H1 (cell line): ENCODE measurements around the gene SLC7A14. TPM values are rescaled to one million over a fixed set of nuclear protein-coding genes. Genes with fewer than 3 reads are reported as not detected.

ENCODE experiments used
- BACH1 ChIP-seq: IDR thresholded peaks from 2 replicates; pipeline ENCODE4 v1.6.1; 2012; ENCODE audit warnings: low read length, improper control_type of control experiment
- EP300 ChIP-seq, 2 experiments: IDR thresholded peaks; 1 replicate in 1 of 2; 2 replicates in 1 of 2; pipeline ENCODE4 v1.6.1; 2011 to 2012; ENCODE audit warnings: low read depth in 2 of 2, low read length in 2 of 2, mild to moderate bottlenecking in 2 of 2, borderline replicate concordance in 1 of 2, inconsistent platforms in 1 of 2, moderate library complexity in 1 of 2
- JUND ChIP-seq: IDR thresholded peaks from 2 replicates; pipeline ENCODE4 v1.6.1; 2011; ENCODE audit warnings: mild to moderate bottlenecking, improper control_type of control experiment, low read length
- POLR2AphosphoS5 ChIP-seq: IDR thresholded peaks from 2 replicates; pipeline ENCODE4 v1.6.1; 2011; ENCODE audit warnings: low read depth, low read length
- RFX5 ChIP-seq: IDR thresholded peaks from 2 replicates; pipeline ENCODE4 v1.6.1; 2011; ENCODE audit warnings: low read depth, low read length, improper control_type of control experiment, borderline replicate concordance
- SAP30 ChIP-seq: fragments of 300-600 bp; sonication (generic); IDR thresholded peaks from 2 replicates; pipeline ENCODE4 v1.7.1; 2012; ENCODE audit warnings: low read length, moderate library complexity, mild to moderate bottlenecking, inconsistent platforms; ENCODE audit not compliant: insufficient read depth, insufficient replicate concordance
- SIX5 ChIP-seq: IDR thresholded peaks from 2 replicates; pipeline ENCODE4 v1.6.1; 2011; ENCODE audit warnings: mild to moderate bottlenecking, low read depth, low read length
- SRF ChIP-seq: IDR thresholded peaks from 2 replicates; pipeline ENCODE4 v1.6.1; 2011; ENCODE audit warnings: mild to moderate bottlenecking, low read depth, low read length, moderate library complexity
- TAF1 ChIP-seq: IDR thresholded peaks from 2 replicates; pipeline ENCODE4 v1.6.1; 2011; ENCODE audit warnings: mild to moderate bottlenecking, low read depth, low read length
- polyA plus RNA-seq, 7 experiments: library from polyadenylated mRNA; depleted of rRNA in 3 of 7; stranded (reverse) in 5 of 7; unstranded in 2 of 7; fragments of >200 nt in 5 of 7; fragments of 200-250 nt in 2 of 7; gene quantifications; 1 replicate in 5 of 7; 2 replicates in 1 of 7; 4 replicates in 1 of 7; pipeline versions ENCODE4 v1.2.1 to v1.2.3, GENCODE V29; 2011 to 2013; ENCODE audit warnings: missing spikeins in 2 of 7, mixed read lengths in 2 of 7
- total RNA-seq: library from RNA; stranded (reverse); fragmentation: NEBNext Ultra II Directional; extraction: Animal tissue kit (Norgen Biotek cat#: 25700); gene quantifications from 2 replicates; pipeline ENCODE4 v1.2.1, GENCODE V29; 2021

Gene SLC7A14
- total and polyA plus RNA-seq, 2 of the 8 experiments (the other 6 are each of a cell fraction or from before 2014, with no cell fraction given) = 0.21 to 0.95 TPM

GRCh38 chr3:170536712-170537111, 49.2 kb downstream of the SLC7A14 start (continued):
- TF ChIP-seq EP300 (IDR thresholded peaks at IDR 0.05; ENCODE audit: borderline replicate concordance in 1 of 2, low read depth in 2 of 2, low read length in 2 of 2) (no peak), SIX5 (no peak), SAP30 (no peak), RFX5 (no peak), BACH1 (no peak), TAF1 (no peak), JUND (no peak), SRF (no peak), POLR2AphosphoS5 (no peak)
